Endothelial cell of umbilical vein (primary cell): ENCODE data around the gene INTS11. TPM values are rescaled to one million over a fixed set of nuclear protein-coding genes. Genes with fewer than 3 reads are reported as not detected.
A peak's percentile ranks its signal among the peaks of the same experiment; 100 is the strongest.

ENCODE experiments used
- BruUV-seq: library from RNA; stranded (reverse); fragments of 400-500 nt; replicated peaks from 2 replicates; lab custom pipeline; 2021; lab: Mats Ljungman, UMichigan
- CTCF ChIA-PET: fragments of 300-600, 350-600 bp; sonication (Branson Sonifier 250); formaldehyde crosslinking; loops from one replicate; lab custom pipeline; 2021; ENCODE audit warnings: antibody characterized with exemption, inconsistent platforms; lab: Charles Lee
- POLR2A ChIA-PET: fragments of 300-600, 350-600 bp; sonication (Branson Sonifier 250); formaldehyde crosslinking; loops from one replicate; lab custom pipeline; 2021; ENCODE audit warnings: antibody characterized with exemption, inconsistent platforms; lab: Charles Lee
- DNase-seq: peaks from one replicate; pipeline ENCODE4 v3.0.0-alpha.2; 2011; ENCODE audit warnings: low read depth, low spot score
- FAIRE-seq: peaks from 2 replicates; lab custom pipeline; 2011; peaks lifted over from hg19 to GRCh38; lab: Jason Lieb, UNC
- H2AFZ ChIP-seq: 2 replicates; pipeline ENCODE4 v1.6.0; 2012; ENCODE audit warnings: low read depth, low read length, control low read depth, inconsistent platforms
- H3K27ac ChIP-seq: 2 replicates; pipeline ENCODE4 v1.5.1; 2011; ENCODE audit warnings: low read depth, mild to moderate bottlenecking, control low read depth, low read length, moderate library complexity; ENCODE audit not compliant: insufficient read depth
- H3K27me3 ChIP-seq, 2 experiments: 2 replicates each; pipeline versions ENCODE4 v1.6.0 to v1.6.1; 2011; ENCODE audit warnings: low read length in 2 of 2, mixed read lengths in 1 of 2; ENCODE audit not compliant: control insufficient read depth in 2 of 2, insufficient read depth in 2 of 2
- H3K36me3 ChIP-seq, 2 experiments: 2 replicates in 1 of 2; 3 replicates in 1 of 2; pipeline ENCODE4 v1.5.1; 2011; ENCODE audit warnings: low read length in 2 of 2, mild to moderate bottlenecking in 1 of 2, moderate library complexity in 1 of 2; ENCODE audit not compliant: control insufficient read depth in 2 of 2, insufficient read depth in 2 of 2; ENCODE audit errors: extremely low read depth in 1 of 2
- H3K4me1 ChIP-seq: 3 replicates; pipeline ENCODE4 v1.5.1; 2011; ENCODE audit warnings: mild to moderate bottlenecking, low read length; ENCODE audit not compliant: control insufficient read depth, insufficient read depth; ENCODE audit errors: extremely low read depth
- H3K4me2 ChIP-seq: 2 replicates; pipeline ENCODE4 v1.6.1; 2011; ENCODE audit warnings: low read length, control low read depth, mixed read lengths; ENCODE audit not compliant: insufficient read depth
- H3K4me3 ChIP-seq, 3 experiments: fragments of 200-600 bp in 1 of 3; sonication (generic), shearing (Covaris generic) in 1 of 3; replicated peaks in 1 of 3; 2 replicates each; pipeline ENCODE4 v1.5.1; 2011 to 2016; ENCODE audit warnings: control low read depth in 3 of 3, low read length in 3 of 3, mild to moderate bottlenecking in 2 of 3, inconsistent platforms in 1 of 3, low read depth in 1 of 3, moderate library complexity in 1 of 3; ENCODE audit not compliant: insufficient read depth in 1 of 3
- H3K79me2 ChIP-seq: 2 replicates; pipeline ENCODE4 v1.6.0; 2012; ENCODE audit warnings: low read length, inconsistent platforms; ENCODE audit not compliant: control insufficient read depth, insufficient read depth
- H3K9ac ChIP-seq: replicated peaks from 2 replicates; pipeline ENCODE3; 2011; ENCODE audit warnings: low read length, control low read depth; ENCODE audit not compliant: insufficient read depth; ENCODE audit errors: extremely low read depth
- H3K9me1 ChIP-seq: replicated peaks from 3 replicates; pipeline ENCODE4 v1.6.0; 2011; ENCODE audit warnings: mild to moderate bottlenecking, low read length; ENCODE audit not compliant: control insufficient read depth, insufficient read depth; ENCODE audit errors: extremely low read depth
- H3K9me3 ChIP-seq: replicated peaks from 2 replicates; pipeline ENCODE4 v1.5.1; 2012; ENCODE audit warnings: low read length, inconsistent platforms; ENCODE audit not compliant: control insufficient read depth, insufficient read depth
- H4K20me1 ChIP-seq: replicated peaks from 2 replicates; pipeline ENCODE3; 2011; ENCODE audit warnings: mild to moderate bottlenecking, low read length; ENCODE audit not compliant: control insufficient read depth, insufficient read depth; ENCODE audit errors: extremely low read depth
- EZH2 ChIP-seq: IDR thresholded peaks from 2 replicates; pipeline ENCODE4 v1.6.1; 2012; ENCODE audit warnings: borderline replicate concordance, low read depth, mild to moderate bottlenecking, moderate library complexity, low read length, inconsistent platforms; ENCODE audit not compliant: severe bottlenecking
- GATA2 ChIP-seq: IDR thresholded peaks from 2 replicates; pipeline ENCODE4 v1.7.0; 2011; ENCODE audit warnings: low read depth, mild to moderate bottlenecking, moderate library complexity, mixed read lengths, low read length; ENCODE audit not compliant: insufficient read length, insufficient read depth
- JUN ChIP-seq: IDR thresholded peaks from 2 replicates; pipeline ENCODE4 v1.6.1; 2011; ENCODE audit warnings: borderline replicate concordance, low read depth; ENCODE audit not compliant: insufficient read length, insufficient read depth
- POLR2A ChIP-seq: IDR thresholded peaks from 2 replicates; pipeline ENCODE4 v1.6.1; 2012; ENCODE audit warnings: low read depth, mild to moderate bottlenecking, control low read depth, low read length
- POLR2AphosphoS5 ChIP-seq: IDR thresholded peaks from 2 replicates; pipeline ENCODE4 v1.6.1; 2012; ENCODE audit warnings: low read depth, mild to moderate bottlenecking, control low read depth, low read length, moderate library complexity; ENCODE audit not compliant: insufficient read depth
- dilution Hi-C: fragments of 300-500 bp; cut with MboI; formaldehyde crosslinking; loops from one replicate; pipeline ENCODE4 v1.15.0; 2019; ENCODE audit warnings: low sequenced_read_pairs; ENCODE audit not compliant: extremely low pct_ligation_motif_present
- intact Hi-C: fragments of 100-400 bp; cut with micrococcal nuclease; formaldehyde crosslinking; loops from one replicate; pipeline ENCODE4 v1.10.0; 2022
- polyA plus RNA-seq, 4 experiments: library from polyadenylated mRNA; depleted of rRNA in 3 of 4; stranded (reverse) in 3 of 4; unstranded in 1 of 4; fragments of >200 nt; gene quantifications; 2 replicates each; pipeline versions ENCODE4 v1.2.1 to v1.2.3, GENCODE V29; 2011 to 2012; ENCODE audit warnings: missing spikeins in 1 of 4
- total RNA-seq: library from RNA; stranded (reverse); gene quantifications from 2 replicates; pipeline ENCODE4 v1.2.3, GENCODE V29; 2021

The INTS11 gene
- total and polyA plus RNA-seq, 2 donors (not counting 3 experiments of a cell fraction or from before 2014, with no cell fraction given): 132 to 222 TPM

- Histone ChIP-seq H3K36me3 (no peaks in the 10 kb centered on the region), H3K79me2 (no peaks in the 10 kb centered on the region), H3K4me1 (no peaks in the 10 kb centered on the region), H3K27ac (no peak overlapping the region), H3K9me1 (no peaks in the 10 kb centered on the region), H3K4me3 (no peak overlapping the region), H3K9ac (no peak overlapping the region), H4K20me1 (no peaks in the 10 kb centered on the region), H2AFZ (no peak overlapping the region), H3K27me3 (no peaks in the 10 kb centered on the region), H3K4me2 (no peak overlapping the region), H3K9me3 (no peaks in the 10 kb centered on the region)
- no TSS peak for BruUV-seq
- ChIA-PET POLR2A (no interaction called here), CTCF (no interaction called here)
- peak; percentile 62 for FAIRE-seq
- intact Hi-C loops (no loop called here), dilution Hi-C loops (no loop called here)
- DNase-seq: no peak
- TF ChIP-seq EZH2 (no peak), GATA2 (peak; percentile 21), JUN (no peak), POLR2AphosphoS5 (no peak), POLR2A (no peak)
Measured at GRCh38 chr1:1360506-1361169, 36.2 kb upstream of the INTS11 start.

DNA sequence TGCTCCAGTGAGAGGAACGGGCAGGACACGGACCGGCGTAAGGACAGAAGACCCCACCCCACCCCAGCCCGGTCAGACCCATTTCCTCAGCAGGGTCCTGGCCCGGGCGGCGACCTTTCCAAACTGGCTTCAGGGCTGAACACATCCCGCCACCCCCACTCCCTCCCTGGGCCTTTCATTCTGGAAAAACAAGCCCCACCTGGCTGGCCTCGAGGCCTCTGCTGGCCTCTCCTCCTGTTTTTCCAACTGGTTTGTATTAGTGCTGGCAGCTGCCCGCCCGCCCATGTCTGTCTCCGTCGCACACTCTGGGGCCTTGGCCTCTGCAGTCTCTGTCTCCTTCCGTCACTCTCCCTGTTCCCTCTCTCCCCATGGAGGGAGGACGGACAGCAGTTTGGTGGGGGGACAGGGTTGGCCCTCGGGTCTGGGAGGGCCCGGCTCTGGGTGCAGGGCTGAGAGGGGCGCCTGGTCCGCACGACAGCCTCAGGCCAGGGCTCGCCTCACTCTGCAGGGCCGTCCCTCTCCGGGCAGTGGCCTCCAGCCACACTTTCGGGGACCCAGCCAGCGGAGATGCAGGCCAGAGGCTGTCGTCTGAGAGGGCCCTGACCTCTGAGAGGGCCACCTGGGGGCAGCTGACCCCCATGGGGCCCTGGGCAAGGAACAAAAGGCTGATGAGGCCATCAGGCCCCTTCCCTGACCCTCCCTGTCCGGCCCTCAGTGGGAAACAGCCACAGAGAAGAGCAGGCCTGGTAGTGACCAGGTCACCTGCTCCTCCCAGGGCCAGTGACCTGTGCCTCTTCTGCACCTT is 35.4 kb upstream of the INTS11 start:
- CTCF ChIA-PET: no interaction called here

More for the DNA sequence above, 35.4 kb upstream of the INTS11 start:
- Histone ChIP-seq H4K20me1 (no peaks in the 10 kb centered on the region), H3K79me2 (no peaks in the 10 kb centered on the region), H3K4me1 (no peaks in the 10 kb centered on the region), H2AFZ (no peak overlapping the region), H3K9me1 (no peaks in the 10 kb centered on the region), H3K9ac (no peak overlapping the region), H3K4me2 (no peak overlapping the region), H3K36me3 (no peaks in the 10 kb centered on the region), H3K4me3 (no peak overlapping the region), H3K27ac (no peak overlapping the region), H3K9me3 (no peaks in the 10 kb centered on the region), H3K27me3 (peaks cover 0 to 3% of the 10 kb centered on the region in 2 experiments)
- no peak for FAIRE-seq
- TF ChIP-seq GATA2: no peak
- no TSS peak for BruUV-seq
- POLR2A ChIA-PET: no interaction called here
- dilution Hi-C loops (no loop called here), intact Hi-C loops (no loop called here)
- DNase-seq: no peak
